K562 (cell line): ENCODE results near the gene ABCG5. TPM values are rescaled to one million over a fixed set of nuclear protein-coding genes. Genes with fewer than 3 reads are reported as not detected.

Source experiments
- ATAC-seq: fragments of 200-7000 bp; cut with Tn5 transposase; 3 replicates; pipeline ENCODE4 v1.9.1; 2020; ENCODE audit warnings: moderate library complexity
- BruUV-seq: library from RNA; stranded (reverse); fragments of 400-500 nt; replicated peaks from 2 replicates; lab custom pipeline; 2021; lab: Mats Ljungman, UMichigan
- CTCF ChIA-PET: fragments of 300-600 bp; formaldehyde crosslinking; extraction: SDS; loops from one replicate; lab custom pipeline; 2021; ENCODE audit warnings: low intra/inter-chr PET ratio; lab: Yijun Ruan, JAX
- POLR2A ChIA-PET: fragments of 300-600, 350-650 bp; sonication (Branson Sonifier 250); formaldehyde crosslinking; extraction: SDS; loops from one replicate; lab custom pipeline; 2021; ENCODE audit warnings: antibody characterized with exemption, inconsistent platforms; lab: Yijun Ruan, JAX
- DNase-seq, 4 experiments: peaks; one replicate each; pipeline versions ENCODE4 v3.0.0 to v3.0.0-alpha.2; 2011 to 2018; ENCODE audit warnings: low spot score in 3 of 4, mixed read lengths in 3 of 4; ENCODE audit errors: extremely low read depth in 1 of 4
- FAIRE-seq: peaks from 2 replicates; lab custom pipeline; 2011; peaks lifted over from hg19 to GRCh38; lab: Jason Lieb, UNC
- H2AFZ ChIP-seq: 2 replicates; pipeline ENCODE4 v1.6.0; 2011; ENCODE audit warnings: low read depth, low read length, control low read depth, inconsistent platforms
- H3K27ac ChIP-seq: fragments of 200-600 bp; 3 replicates; pipeline ENCODE4 v1.8.0; 2011; ENCODE audit warnings: low read depth, mild to moderate bottlenecking, control low read depth, inconsistent platforms, low read length, moderate library complexity, mixed read lengths; ENCODE audit errors: extremely low read depth
- H3K27me3 ChIP-seq, 2 experiments: fragments of 300-600 bp in 1 of 2; 2 replicates in 1 of 2; 3 replicates in 1 of 2; pipeline versions ENCODE4 v1.6.0 to v1.8.0; 2011; ENCODE audit warnings: inconsistent platforms in 2 of 2, low read length in 2 of 2, mild to moderate bottlenecking in 1 of 2, mixed read lengths in 1 of 2, moderate library complexity in 1 of 2; ENCODE audit not compliant: control insufficient read depth in 2 of 2, insufficient read depth in 2 of 2
- H3K36me3 ChIP-seq: fragments of 300-600 bp; 3 replicates; pipeline ENCODE4 v1.8.0; 2011; ENCODE audit warnings: mild to moderate bottlenecking, low read length, inconsistent platforms; ENCODE audit not compliant: control insufficient read depth, insufficient read depth
- H3K4me1 ChIP-seq, 2 experiments: fragments of 200-600 bp in 1 of 2; replicated peaks in 1 of 2; 2 replicates in 1 of 2; 3 replicates in 1 of 2; pipeline versions ENCODE4 v1.5.1 to v1.8.0; 2011; ENCODE audit warnings: inconsistent platforms in 2 of 2, low read length in 2 of 2, mild to moderate bottlenecking in 1 of 2, mixed read lengths in 1 of 2, moderate library complexity in 1 of 2; ENCODE audit not compliant: control insufficient read depth in 2 of 2, insufficient read depth in 2 of 2
- H3K4me2 ChIP-seq: 2 replicates; pipeline ENCODE4 v1.6.1; 2011; ENCODE audit warnings: low read length, control low read depth, inconsistent platforms, mixed read lengths; ENCODE audit not compliant: insufficient read depth
- H3K4me3 ChIP-seq: fragments of 200-600 bp; sonication (generic), shearing (Covaris generic); 2 replicates; pipeline ENCODE4 v1.5.1; 2016; ENCODE audit warnings: control low read depth, inconsistent platforms
- H3K79me2 ChIP-seq: fragments of 200-600 bp; 3 replicates; pipeline ENCODE4 v1.8.0; 2011; ENCODE audit warnings: low read length, inconsistent platforms; ENCODE audit not compliant: control insufficient read depth, insufficient read depth
- H3K9ac ChIP-seq, 2 experiments: 2 replicates each; pipeline versions ENCODE4 v1.6.0 to v1.6.1; 2011; ENCODE audit warnings: low read depth in 2 of 2, low read length in 2 of 2, control low read depth in 1 of 2, inconsistent platforms in 1 of 2, mild to moderate bottlenecking in 1 of 2, mixed read lengths in 1 of 2; ENCODE audit not compliant: insufficient read depth in 1 of 2
- H3K9me1 ChIP-seq: one replicate; pipeline ENCODE4 v1.6.0; 2011; ENCODE audit warnings: inconsistent platforms, mild to moderate bottlenecking, low read length, moderate library complexity; ENCODE audit not compliant: control insufficient read depth, insufficient read depth
- H3K9me3 ChIP-seq: replicated peaks from 2 replicates; pipeline ENCODE4 v1.5.1; 2011; ENCODE audit warnings: low read depth, low read length, inconsistent platforms; ENCODE audit not compliant: control insufficient read depth, insufficient read depth
- H4K20me1 ChIP-seq: replicated peaks from 2 replicates; pipeline ENCODE4 v1.6.1; 2011; ENCODE audit warnings: low read length, inconsistent platforms, mixed read lengths; ENCODE audit not compliant: control insufficient read depth, insufficient read depth
- BCOR ChIP-seq: fragments of 450-650 bp; IDR thresholded peaks from 2 replicates; pipeline ENCODE4 v1.6.1; 2016
- CBX1 ChIP-seq: sonication (generic); IDR thresholded peaks from 2 replicates; pipeline ENCODE4 v1.6.1; 2016; ENCODE audit warnings: antibody characterized with exemption, low read depth, mild to moderate bottlenecking
- CEBPB ChIP-seq: fragments of 450-650 bp; IDR thresholded peaks from 2 replicates; pipeline ENCODE4 v1.6.1; 2016; ENCODE audit warnings: missing genetic modification characterization, missing compliant biosample characterization
- CEBPG ChIP-seq, 3 experiments: fragments of 200-800 bp in 1 of 3; sonication (Bioruptor generic) in 1 of 3; sonication (generic) in 1 of 3; formaldehyde crosslinking in 1 of 3; IDR thresholded peaks in 2 of 3; conservative IDR thresholded peaks in 1 of 3; 2 replicates each; pipeline versions ENCODE4 v1.6.1 to v1.8.0; 2016 to 2022; ENCODE audit warnings: missing compliant biosample characterization in 2 of 3, missing genetic modification characterization in 2 of 3, mild to moderate bottlenecking in 1 of 3, missing genetic modification reagents in 1 of 3
- KLF10 ChIP-seq: fragments of 250-450 bp; sonication (Bioruptor Pico); IDR thresholded peaks from 2 replicates; pipeline ENCODE4 v1.6.1; 2021; ENCODE audit warnings: matching md5 sums
- NR2C2 ChIP-seq, 2 experiments: fragments of 200-800 bp in 1 of 2; sonication (Bioruptor generic) in 1 of 2; sonication (generic) in 1 of 2; formaldehyde crosslinking in 1 of 2; IDR thresholded peaks; 2 replicates each; pipeline versions ENCODE4 v1.6.1 to v1.8.0; 2016 to 2022; ENCODE audit warnings: mild to moderate bottlenecking in 1 of 2, missing compliant biosample characterization in 1 of 2, missing genetic modification characterization in 1 of 2, missing genetic modification reagents in 1 of 2
- NUFIP1 ChIP-seq: fragments of 450-650 bp; IDR thresholded peaks from 2 replicates; pipeline ENCODE4 v1.6.1; 2018; ENCODE audit not compliant: partially characterized antibody
- SNRNP70 ChIP-seq: fragments of 200-400 bp; formaldehyde crosslinking; optimal IDR thresholded peaks from 2 replicates; pipeline ENCODE3; 2017; ENCODE audit warnings: low read depth, low read length
- TBL1XR1 ChIP-seq, 2 experiments: IDR thresholded peaks; 2 replicates each; pipeline ENCODE4 v1.6.1; 2012; ENCODE audit warnings: improper control_type of control experiment in 2 of 2, low read length in 2 of 2, mild to moderate bottlenecking in 1 of 2
- ZNF140 ChIP-seq: fragments of 250-450 bp; sonication (Bioruptor Pico); IDR thresholded peaks from 2 replicates; pipeline ENCODE4 v1.8.0; 2021; ENCODE audit warnings: moderate library complexity, mild to moderate bottlenecking, inconsistent platforms
- WGBS: fragments of 100-300 bp; shearing (Covaris generic); methylation state at CpG from one replicate; pipeline ENCODE4 v1.1.6; 2016; ENCODE audit warnings: low coverage, mixed read lengths; ENCODE audit not compliant: insufficient coverage; ENCODE audit errors: missing lambda C conversion rate; 5-methylcytosine and 5-hydroxymethylcytosine counted together
- in situ Hi-C: fragments of 300-500 bp; cut with MboI; formaldehyde crosslinking; loops from 4 replicates; pipeline ENCODE4 v1.15.0; 2018; ENCODE audit warnings: inconsistent platforms, mixed read lengths
- intact Hi-C: fragments of 100-400 bp; cut with micrococcal nuclease; formaldehyde crosslinking; loops from 2 replicates; pipeline ENCODE4 v1.14.2; 2022
- polyA plus RNA-seq, 8 experiments: library from polyadenylated mRNA; depleted of rRNA in 4 of 8; stranded (reverse) in 5 of 8; unstranded in 3 of 8; fragments of >200 nt; fragmentation: Nextera tagmentation in 2 of 8; fragmentation: Illumina TruSeq in 1 of 8; extraction: Ambion mirVana in 2 of 8; extraction: Trizol in 1 of 8; gene quantifications; 2 replicates each; pipeline versions ENCODE4 v1.2.1 to v1.2.3, GENCODE V29; 2011 to 2014; ENCODE audit warnings: inconsistent platforms in 1 of 8, missing spikeins in 1 of 8
- total RNA-seq, 7 experiments: library from RNA; depleted of rRNA in 6 of 7; stranded (reverse); fragments of >200 nt in 6 of 7; fragmentation: Illumina TruSeq in 2 of 7; extraction: Trizol in 2 of 7; gene quantifications; 2 replicates each; pipeline versions ENCODE4 v1.2.1 to v1.2.3, GENCODE V29; 2011 to 2021; ENCODE audit warnings: low replicate concordance in 1 of 7
- TF ChIP-seq, protein P1 (sequence below): IDR thresholded peaks from 2 replicates; pipeline ENCODE4 v1.6.1; 2012; ENCODE audit warnings: low read depth, low read length, improper control_type of control experiment, borderline replicate concordance

Gene ABCG5
- total and polyA plus RNA-seq, 9 of the 15 experiments (the other 6 are each of a cell fraction or from before 2014, with no cell fraction given): 0.01 TPM; not detected in 7

DNA sequence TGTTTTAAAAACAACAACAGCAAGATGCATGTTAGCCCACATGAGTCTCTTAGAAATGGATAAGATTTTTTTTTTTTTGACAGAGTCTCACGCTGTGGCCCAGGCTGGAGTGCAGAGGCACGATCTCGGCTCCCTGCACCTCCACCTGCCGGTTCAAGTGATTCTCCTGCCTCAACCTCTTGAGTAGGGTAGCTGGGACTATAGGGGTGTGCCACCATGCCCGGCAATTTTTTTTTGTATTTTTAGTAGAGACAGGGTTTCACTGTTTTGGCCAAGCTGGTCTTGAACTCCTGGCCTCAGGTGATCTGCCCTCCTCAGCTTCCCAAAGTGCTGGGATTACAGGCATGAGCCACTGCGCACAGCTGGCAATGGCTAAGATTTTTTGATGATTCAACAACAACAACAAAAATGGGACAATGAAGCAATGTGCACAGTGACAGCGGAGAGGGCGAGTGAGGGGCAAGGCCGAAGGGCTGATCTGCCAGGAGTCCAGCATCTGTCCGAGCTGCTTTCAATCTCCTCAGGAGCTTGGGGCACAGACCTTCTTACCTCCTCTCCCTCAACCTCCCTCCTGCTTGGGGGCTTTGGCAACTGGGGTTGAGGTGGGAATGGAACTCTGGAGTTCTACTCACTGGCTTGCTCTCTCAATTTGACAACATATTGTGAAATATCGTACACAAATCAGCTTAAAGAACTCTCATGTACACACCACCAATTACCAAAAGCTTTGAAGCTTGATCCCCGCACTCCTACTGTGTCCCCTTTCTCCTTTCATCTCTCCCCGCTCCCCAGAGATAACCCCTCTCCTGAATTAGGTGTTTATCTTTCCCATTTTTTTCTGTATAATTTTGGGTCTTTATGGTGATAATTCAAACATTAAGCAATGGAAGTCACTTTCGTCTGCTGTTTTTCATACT, 3.6 kb upstream of the ABCG5 start:
- Histone ChIP-seq H3K36me3 (no peaks in the 10 kb centered on the region), H3K27ac (no peak overlapping the region), H3K9me3 (no peaks in the 10 kb centered on the region), H3K4me3 (no peak overlapping the region), H3K4me2 (no peak overlapping the region), H3K9ac (no peak overlapping the region), H3K4me1 (peaks cover 2 to 10% of the 10 kb centered on the region in 2 experiments; a peak in 3 of 5 replicates), H3K9me1 (no peaks in the 10 kb centered on the region), H3K79me2 (no peaks in the 10 kb centered on the region), H3K27me3 (peaks cover 35 to 65% of the 10 kb centered on the region in 2 experiments), H2AFZ (no peak overlapping the region), H4K20me1 (no peaks in the 10 kb centered on the region)
- intact Hi-C loops: no loop called here
- in situ Hi-C loops: no loop called here
- CTCF ChIA-PET: no interaction called here
- TF ChIP-seq CBX1 (no peak), CEBPB (tag) (peak; percentile 38; the same call in 1 of the 2 replicates)
- BruUV-seq: no TSS peak
- no peak for ATAC-seq
- peak in 3 of 4 experiments; percentile 1 to 4 (median 2) for DNase-seq
- POLR2A ChIA-PET: interaction anchor here (0.7 to 0.8 kb wide), 2 partner anchors 30 to 33 kb away, joined by 3 to 4 read pairs; no protein-coding TSS in a partner anchor
- no peak for FAIRE-seq
- 8% methylated on average over 14 of the region's 14 CpGs for WGBS

DNA sequence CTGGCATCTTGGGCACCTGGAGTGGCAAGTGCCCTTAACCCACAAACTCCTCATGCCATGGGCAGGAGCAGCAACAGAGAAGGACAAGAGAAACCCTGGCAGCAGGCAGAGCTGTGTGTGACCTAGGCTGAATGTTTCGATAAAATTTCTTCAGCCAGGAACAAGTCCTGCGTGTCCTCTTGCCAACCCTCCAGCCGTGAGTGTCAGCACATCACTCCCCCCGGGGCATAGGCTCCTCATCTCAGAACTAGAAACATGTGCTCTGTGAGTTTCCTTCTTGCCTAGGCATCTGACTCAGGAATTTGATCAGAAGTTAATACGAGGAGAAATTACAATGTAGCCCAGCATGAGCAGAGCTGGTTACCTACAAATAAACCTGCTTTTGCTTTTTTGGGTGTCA, 2.3 kb upstream of the ABCG5 start:
- CTCF ChIA-PET: no interaction called here
- H4K20me1 ChIP-seq: no peaks in the 10 kb centered on the region
- BruUV-seq: no TSS peak
- H3K9ac ChIP-seq: no peak overlapping the region
- H3K9me1 ChIP-seq: no peaks in the 10 kb centered on the region
- FAIRE-seq (no peak), ATAC-seq (no peak), DNase-seq (peak in 2 of 4 experiments; percentile 2)
- H3K9me3 ChIP-seq: no peaks in the 10 kb centered on the region
- intact Hi-C loops (no loop called here), in situ Hi-C loops (no loop called here)
- POLR2A ChIA-PET: interaction anchor here (0.7 kb wide), 1 partner anchor 914 kb away, joined by 3 read pairs; no protein-coding TSS in a partner anchor
- WGBS: 2% methylated on average over 5 of the region's 5 CpGs
- no peak overlapping the region for H3K27ac ChIP-seq
- H3K36me3 ChIP-seq: no peaks in the 10 kb centered on the region
- no peaks in the 10 kb centered on the region for H3K79me2 ChIP-seq
- no peak overlapping the region for H3K4me3 ChIP-seq
- H2AFZ ChIP-seq: no peak overlapping the region
- no peak overlapping the region for H3K4me2 ChIP-seq
- H3K27me3 ChIP-seq: peaks cover 40 to 63% of the 10 kb centered on the region in 2 experiments
- peaks cover 2 to 10% of the 10 kb centered on the region in 2 experiments; a peak in 3 of 5 replicates for H3K4me1 ChIP-seq
- TF ChIP-seq ZNF140: no peak
- TF ChIP-seq BCOR: no peak
- TF ChIP-seq SNRNP70: no peak
- TF ChIP-seq NUFIP1: no peak
- TF ChIP-seq NR2C2 (CRISPR knock-in tag; IDR thresholded peaks at IDR 0.05): no peak
- TF ChIP-seq NR2C2 (tag; IDR thresholded peaks at IDR 0.05): no peak
- TF ChIP-seq, protein P1, sequence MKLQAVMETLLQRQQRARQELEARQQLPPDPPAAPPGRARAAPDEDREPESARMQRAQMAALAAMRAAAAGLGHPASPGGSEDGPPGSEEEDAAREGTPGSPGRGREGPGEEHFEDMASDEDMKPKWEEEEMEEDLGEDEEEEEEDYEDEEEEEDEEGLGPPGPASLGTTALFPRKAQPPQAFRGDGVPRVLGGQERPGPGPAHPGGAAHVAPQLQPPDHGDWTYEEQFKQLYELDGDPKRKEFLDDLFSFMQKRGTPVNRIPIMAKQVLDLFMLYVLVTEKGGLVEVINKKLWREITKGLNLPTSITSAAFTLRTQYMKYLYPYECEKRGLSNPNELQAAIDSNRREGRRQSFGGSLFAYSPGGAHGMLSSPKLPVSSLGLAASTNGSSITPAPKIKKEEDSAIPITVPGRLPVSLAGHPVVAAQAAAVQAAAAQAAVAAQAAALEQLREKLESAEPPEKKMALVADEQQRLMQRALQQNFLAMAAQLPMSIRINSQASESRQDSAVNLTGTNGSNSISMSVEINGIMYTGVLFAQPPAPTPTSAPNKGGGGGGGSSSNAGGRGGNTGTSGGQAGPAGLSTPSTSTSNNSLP: no peak
- TF ChIP-seq TBL1XR1 (IDR thresholded peaks at IDR 0.05; ENCODE audit: low read length in 2 of 2): no peak
- no peak for TF ChIP-seq KLF10 (CRISPR knock-in tag)
- no peak for TF ChIP-seq CEBPG (CRISPR knock-in tag; IDR thresholded peaks at IDR 0.05)
- no peak for TF ChIP-seq CEBPG (tag; conservative IDR thresholded peaks at IDR 0.05 in 1 of 2, IDR thresholded peaks at IDR 0.05 in 1 of 2)
